K562 (cell line): ENCODE measurements around the gene PPP1R36. TPM values are rescaled to one million over a fixed set of nuclear protein-coding genes. Genes with fewer than 3 reads are reported as not detected.
"Not testable (repeated sequence)": the region's sequence is repeated elsewhere in the genome, so short reads cannot be mapped to it uniquely, and the experiment has no call there.

Source experiments
- ATAC-seq: fragments of 200-7000 bp; cut with Tn5 transposase; 3 replicates; pipeline ENCODE4 v1.9.1; 2020; ENCODE audit warnings: moderate library complexity
- BruUV-seq: library from RNA; stranded (reverse); fragments of 400-500 nt; replicated peaks from 2 replicates; lab custom pipeline; 2021; lab: Mats Ljungman, UMichigan
- CTCF ChIA-PET: fragments of 300-600 bp; formaldehyde crosslinking; extraction: SDS; loops from one replicate; lab custom pipeline; 2021; ENCODE audit warnings: low intra/inter-chr PET ratio; lab: Yijun Ruan, JAX
- POLR2A ChIA-PET: fragments of 300-600, 350-650 bp; sonication (Branson Sonifier 250); formaldehyde crosslinking; extraction: SDS; loops from one replicate; lab custom pipeline; 2021; ENCODE audit warnings: antibody characterized with exemption, inconsistent platforms; lab: Yijun Ruan, JAX
- DNase-seq, 4 experiments: peaks; one replicate each; pipeline versions ENCODE4 v3.0.0 to v3.0.0-alpha.2; 2011 to 2018; ENCODE audit warnings: low spot score in 3 of 4, mixed read lengths in 3 of 4; ENCODE audit errors: extremely low read depth in 1 of 4
- FAIRE-seq: peaks from 2 replicates; lab custom pipeline; 2011; peaks lifted over from hg19 to GRCh38; lab: Jason Lieb, UNC
- H2AFZ ChIP-seq: 2 replicates; pipeline ENCODE4 v1.6.0; 2011; ENCODE audit warnings: low read depth, low read length, control low read depth, inconsistent platforms
- H3K27ac ChIP-seq: fragments of 200-600 bp; 3 replicates; pipeline ENCODE4 v1.8.0; 2011; ENCODE audit warnings: low read depth, mild to moderate bottlenecking, control low read depth, inconsistent platforms, low read length, moderate library complexity, mixed read lengths; ENCODE audit errors: extremely low read depth
- H3K27me3 ChIP-seq, 2 experiments: fragments of 300-600 bp in 1 of 2; 2 replicates in 1 of 2; 3 replicates in 1 of 2; pipeline versions ENCODE4 v1.6.0 to v1.8.0; 2011; ENCODE audit warnings: inconsistent platforms in 2 of 2, low read length in 2 of 2, mild to moderate bottlenecking in 1 of 2, mixed read lengths in 1 of 2, moderate library complexity in 1 of 2; ENCODE audit not compliant: control insufficient read depth in 2 of 2, insufficient read depth in 2 of 2
- H3K36me3 ChIP-seq: fragments of 300-600 bp; 3 replicates; pipeline ENCODE4 v1.8.0; 2011; ENCODE audit warnings: mild to moderate bottlenecking, low read length, inconsistent platforms; ENCODE audit not compliant: control insufficient read depth, insufficient read depth
- H3K4me1 ChIP-seq, 2 experiments: fragments of 200-600 bp in 1 of 2; replicated peaks in 1 of 2; 2 replicates in 1 of 2; 3 replicates in 1 of 2; pipeline versions ENCODE4 v1.5.1 to v1.8.0; 2011; ENCODE audit warnings: inconsistent platforms in 2 of 2, low read length in 2 of 2, mild to moderate bottlenecking in 1 of 2, mixed read lengths in 1 of 2, moderate library complexity in 1 of 2; ENCODE audit not compliant: control insufficient read depth in 2 of 2, insufficient read depth in 2 of 2
- H3K4me2 ChIP-seq: 2 replicates; pipeline ENCODE4 v1.6.1; 2011; ENCODE audit warnings: low read length, control low read depth, inconsistent platforms, mixed read lengths; ENCODE audit not compliant: insufficient read depth
- H3K4me3 ChIP-seq: fragments of 200-600 bp; sonication (generic), shearing (Covaris generic); 2 replicates; pipeline ENCODE4 v1.5.1; 2016; ENCODE audit warnings: control low read depth, inconsistent platforms
- H3K79me2 ChIP-seq: fragments of 200-600 bp; 3 replicates; pipeline ENCODE4 v1.8.0; 2011; ENCODE audit warnings: low read length, inconsistent platforms; ENCODE audit not compliant: control insufficient read depth, insufficient read depth
- H3K9ac ChIP-seq, 2 experiments: 2 replicates each; pipeline versions ENCODE4 v1.6.0 to v1.6.1; 2011; ENCODE audit warnings: low read depth in 2 of 2, low read length in 2 of 2, control low read depth in 1 of 2, inconsistent platforms in 1 of 2, mild to moderate bottlenecking in 1 of 2, mixed read lengths in 1 of 2; ENCODE audit not compliant: insufficient read depth in 1 of 2
- H3K9me1 ChIP-seq: one replicate; pipeline ENCODE4 v1.6.0; 2011; ENCODE audit warnings: inconsistent platforms, mild to moderate bottlenecking, low read length, moderate library complexity; ENCODE audit not compliant: control insufficient read depth, insufficient read depth
- H3K9me3 ChIP-seq: replicated peaks from 2 replicates; pipeline ENCODE4 v1.5.1; 2011; ENCODE audit warnings: low read depth, low read length, inconsistent platforms; ENCODE audit not compliant: control insufficient read depth, insufficient read depth
- H4K20me1 ChIP-seq: replicated peaks from 2 replicates; pipeline ENCODE4 v1.6.1; 2011; ENCODE audit warnings: low read length, inconsistent platforms, mixed read lengths; ENCODE audit not compliant: control insufficient read depth, insufficient read depth
- FIP1L1 ChIP-seq: fragments of 200-400 bp; formaldehyde crosslinking; IDR thresholded peaks from 2 replicates; pipeline ENCODE4 v1.6.1; 2018; ENCODE audit warnings: mild to moderate bottlenecking, low read depth, low read length; ENCODE audit not compliant: poor library complexity, severe bottlenecking
- FOXJ2 ChIP-seq: fragments of 200-800 bp; sonication (Bioruptor generic); IDR thresholded peaks from 2 replicates; pipeline ENCODE4 v1.6.1; 2016; ENCODE audit warnings: missing genetic modification characterization, missing compliant biosample characterization
- GABPB1 ChIP-seq: sonication (generic); formaldehyde crosslinking; IDR thresholded peaks from 2 replicates; pipeline ENCODE4 v1.8.0; 2022; ENCODE audit warnings: mild to moderate bottlenecking, missing genetic modification reagents
- ZFP1 ChIP-seq: fragments of 450-650 bp; formaldehyde crosslinking; IDR thresholded peaks from 2 replicates; pipeline ENCODE4 v1.4.0; 2020; ENCODE audit warnings: mild to moderate bottlenecking, mixed read lengths
- ZNF224 ChIP-seq: sonication (generic); formaldehyde crosslinking; IDR thresholded peaks from 2 replicates; pipeline ENCODE4 v1.8.0; 2022; ENCODE audit warnings: mild to moderate bottlenecking, missing genetic modification reagents
- ZNF696 ChIP-seq: fragments of 250-450 bp; sonication (Bioruptor Pico); conservative IDR thresholded peaks from 2 replicates; pipeline ENCODE4 v1.4.0; 2020; ENCODE audit warnings: mild to moderate bottlenecking, moderate library complexity
- WGBS: fragments of 100-300 bp; shearing (Covaris generic); methylation state at CpG from one replicate; pipeline ENCODE4 v1.1.6; 2016; ENCODE audit warnings: low coverage, mixed read lengths; ENCODE audit not compliant: insufficient coverage; ENCODE audit errors: missing lambda C conversion rate; 5-methylcytosine and 5-hydroxymethylcytosine counted together
- in situ Hi-C: fragments of 300-500 bp; cut with MboI; formaldehyde crosslinking; loops from 4 replicates; pipeline ENCODE4 v1.15.0; 2018; ENCODE audit warnings: inconsistent platforms, mixed read lengths
- intact Hi-C: fragments of 100-400 bp; cut with micrococcal nuclease; formaldehyde crosslinking; loops from 2 replicates; pipeline ENCODE4 v1.14.2; 2022
- polyA plus RNA-seq, 8 experiments: library from polyadenylated mRNA; depleted of rRNA in 4 of 8; stranded (reverse) in 5 of 8; unstranded in 3 of 8; fragments of >200 nt; fragmentation: Nextera tagmentation in 2 of 8; fragmentation: Illumina TruSeq in 1 of 8; extraction: Ambion mirVana in 2 of 8; extraction: Trizol in 1 of 8; gene quantifications; 2 replicates each; pipeline versions ENCODE4 v1.2.1 to v1.2.3, GENCODE V29; 2011 to 2014; ENCODE audit warnings: inconsistent platforms in 1 of 8, missing spikeins in 1 of 8
- total RNA-seq, 7 experiments: library from RNA; depleted of rRNA in 6 of 7; stranded (reverse); fragments of >200 nt in 6 of 7; fragmentation: Illumina TruSeq in 2 of 7; extraction: Trizol in 2 of 7; gene quantifications; 2 replicates each; pipeline versions ENCODE4 v1.2.1 to v1.2.3, GENCODE V29; 2011 to 2021; ENCODE audit warnings: low replicate concordance in 1 of 7
- TF ChIP-seq, protein P1 (sequence below): fragments of 450-650 bp; IDR thresholded peaks from 2 replicates; pipeline ENCODE4 v1.7.0; 2016; ENCODE audit warnings: borderline replicate concordance
- TF ChIP-seq, protein P2 (sequence below): fragments of 450-650 bp; formaldehyde crosslinking; IDR thresholded peaks from 2 replicates; pipeline ENCODE4 v1.4.0; 2022; ENCODE audit warnings: missing genetic modification characterization
- TF ChIP-seq, protein P3 (sequence below): fragments of 250-450 bp; sonication (Bioruptor Pico); IDR thresholded peaks from 2 replicates; pipeline ENCODE4 v1.4.0; 2020; ENCODE audit warnings: mild to moderate bottlenecking, moderate library complexity

Gene PPP1R36
- total and polyA plus RNA-seq, 9 of the 15 experiments (the other 6 are each of a cell fraction or from before 2014, with no cell fraction given), result 0.29 TPM; not detected in 8

DNA sequence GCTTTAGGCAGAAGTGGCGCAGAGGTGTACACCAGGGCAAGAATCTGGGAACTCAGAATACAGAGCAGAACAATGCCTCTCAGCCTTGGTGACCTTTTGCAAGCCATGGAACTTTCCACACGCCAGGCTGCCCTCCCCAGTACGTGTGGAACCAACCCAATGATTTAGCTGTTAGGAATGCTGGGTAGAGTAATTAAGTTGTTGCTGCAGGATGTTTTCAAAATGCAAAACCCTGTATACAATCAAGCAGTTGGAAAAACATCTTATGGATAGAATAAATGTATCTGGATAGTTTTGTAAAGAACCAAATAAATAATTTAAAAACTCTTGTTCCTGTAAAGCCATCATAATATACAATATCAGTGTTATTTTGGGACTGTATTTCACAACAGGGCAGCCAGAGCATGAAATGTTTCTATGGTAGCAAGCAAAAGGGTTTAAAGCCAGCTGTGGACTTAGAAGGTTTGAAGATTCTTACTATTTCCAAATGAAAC is 19.4 kb downstream of the PPP1R36 start:
- Histone ChIP-seq H3K9me1 (no peaks in the 10 kb centered on the region), H2AFZ (no peak overlapping the region), H3K9me3 (no peaks in the 10 kb centered on the region), H3K4me1 (no peaks in the 10 kb centered on the region), H3K36me3 (no peaks in the 10 kb centered on the region), H3K9ac (no peak overlapping the region), H3K79me2 (no peaks in the 10 kb centered on the region), H3K27me3 (peaks cover 10 to 11% of the 10 kb centered on the region in 2 experiments; a peak in 4 of 5 replicates), H3K4me2 (no peak overlapping the region), H4K20me1 (no peaks in the 10 kb centered on the region), H3K27ac (no peak overlapping the region), H3K4me3 (no peak overlapping the region)
- BruUV-seq, result no TSS peak
- ChIA-PET POLR2A (no interaction called here), CTCF (no interaction called here)
- WGBS, result 0% methylated on average over 3 of the region's 3 CpGs
- intact Hi-C loops (no loop called here), in situ Hi-C loops (no loop called here)
- no peak for TF ChIP-seq GABPB1 (CRISPR knock-in tag)
- TF ChIP-seq, protein P1, sequence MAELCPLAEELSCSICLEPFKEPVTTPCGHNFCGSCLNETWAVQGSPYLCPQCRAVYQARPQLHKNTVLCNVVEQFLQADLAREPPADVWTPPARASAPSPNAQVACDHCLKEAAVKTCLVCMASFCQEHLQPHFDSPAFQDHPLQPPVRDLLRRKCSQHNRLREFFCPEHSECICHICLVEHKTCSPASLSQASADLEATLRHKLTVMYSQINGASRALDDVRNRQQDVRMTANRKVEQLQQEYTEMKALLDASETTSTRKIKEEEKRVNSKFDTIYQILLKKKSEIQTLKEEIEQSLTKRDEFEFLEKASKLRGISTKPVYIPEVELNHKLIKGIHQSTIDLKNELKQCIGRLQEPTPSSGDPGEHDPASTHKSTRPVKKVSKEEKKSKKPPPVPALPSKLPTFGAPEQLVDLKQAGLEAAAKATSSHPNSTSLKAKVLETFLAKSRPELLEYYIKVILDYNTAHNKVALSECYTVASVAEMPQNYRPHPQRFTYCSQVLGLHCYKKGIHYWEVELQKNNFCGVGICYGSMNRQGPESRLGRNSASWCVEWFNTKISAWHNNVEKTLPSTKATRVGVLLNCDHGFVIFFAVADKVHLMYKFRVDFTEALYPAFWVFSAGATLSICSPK, result no peak
- TF ChIP-seq FOXJ2 (tag), result no peak
- no peak for TF ChIP-seq ZNF696 (CRISPR knock-in tag)
- no peak for TF ChIP-seq ZFP1
- no peak for TF ChIP-seq FIP1L1
- no peak for TF ChIP-seq ZNF224 (CRISPR knock-in tag)
- TF ChIP-seq, protein P2, sequence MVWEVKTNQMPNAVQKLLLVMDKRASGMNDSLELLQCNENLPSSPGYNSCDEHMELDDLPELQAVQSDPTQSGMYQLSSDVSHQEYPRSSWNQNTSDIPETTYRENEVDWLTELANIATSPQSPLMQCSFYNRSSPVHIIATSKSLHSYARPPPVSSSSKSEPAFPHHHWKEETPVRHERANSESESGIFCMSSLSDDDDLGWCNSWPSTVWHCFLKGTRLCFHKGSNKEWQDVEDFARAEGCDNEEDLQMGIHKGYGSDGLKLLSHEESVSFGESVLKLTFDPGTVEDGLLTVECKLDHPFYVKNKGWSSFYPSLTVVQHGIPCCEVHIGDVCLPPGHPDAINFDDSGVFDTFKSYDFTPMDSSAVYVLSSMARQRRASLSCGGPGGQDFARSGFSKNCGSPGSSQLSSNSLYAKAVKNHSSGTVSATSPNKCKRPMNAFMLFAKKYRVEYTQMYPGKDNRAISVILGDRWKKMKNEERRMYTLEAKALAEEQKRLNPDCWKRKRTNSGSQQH (CRISPR knock-in tag), result no peak
- TF ChIP-seq, protein P3, sequence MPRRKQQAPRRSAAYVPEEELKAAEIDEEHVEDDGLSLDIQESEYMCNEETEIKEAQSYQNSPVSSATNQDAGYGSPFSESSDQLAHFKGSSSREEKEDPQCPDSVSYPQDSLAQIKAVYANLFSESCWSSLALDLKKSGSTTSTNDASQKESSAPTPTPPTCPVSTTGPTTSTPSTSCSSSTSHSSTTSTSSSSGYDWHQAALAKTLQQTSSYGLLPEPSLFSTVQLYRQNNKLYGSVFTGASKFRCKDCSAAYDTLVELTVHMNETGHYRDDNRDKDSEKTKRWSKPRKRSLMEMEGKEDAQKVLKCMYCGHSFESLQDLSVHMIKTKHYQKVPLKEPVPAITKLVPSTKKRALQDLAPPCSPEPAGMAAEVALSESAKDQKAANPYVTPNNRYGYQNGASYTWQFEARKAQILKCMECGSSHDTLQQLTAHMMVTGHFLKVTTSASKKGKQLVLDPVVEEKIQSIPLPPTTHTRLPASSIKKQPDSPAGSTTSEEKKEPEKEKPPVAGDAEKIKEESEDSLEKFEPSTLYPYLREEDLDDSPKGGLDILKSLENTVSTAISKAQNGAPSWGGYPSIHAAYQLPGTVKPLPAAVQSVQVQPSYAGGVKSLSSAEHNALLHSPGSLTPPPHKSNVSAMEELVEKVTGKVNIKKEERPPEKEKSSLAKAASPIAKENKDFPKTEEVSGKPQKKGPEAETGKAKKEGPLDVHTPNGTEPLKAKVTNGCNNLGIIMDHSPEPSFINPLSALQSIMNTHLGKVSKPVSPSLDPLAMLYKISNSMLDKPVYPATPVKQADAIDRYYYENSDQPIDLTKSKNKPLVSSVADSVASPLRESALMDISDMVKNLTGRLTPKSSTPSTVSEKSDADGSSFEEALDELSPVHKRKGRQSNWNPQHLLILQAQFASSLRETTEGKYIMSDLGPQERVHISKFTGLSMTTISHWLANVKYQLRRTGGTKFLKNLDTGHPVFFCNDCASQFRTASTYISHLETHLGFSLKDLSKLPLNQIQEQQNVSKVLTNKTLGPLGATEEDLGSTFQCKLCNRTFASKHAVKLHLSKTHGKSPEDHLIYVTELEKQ (CRISPR knock-in tag), result no peak
- ATAC-seq, result no peak
- no peak for FAIRE-seq
- no peak for DNase-seq

DNA sequence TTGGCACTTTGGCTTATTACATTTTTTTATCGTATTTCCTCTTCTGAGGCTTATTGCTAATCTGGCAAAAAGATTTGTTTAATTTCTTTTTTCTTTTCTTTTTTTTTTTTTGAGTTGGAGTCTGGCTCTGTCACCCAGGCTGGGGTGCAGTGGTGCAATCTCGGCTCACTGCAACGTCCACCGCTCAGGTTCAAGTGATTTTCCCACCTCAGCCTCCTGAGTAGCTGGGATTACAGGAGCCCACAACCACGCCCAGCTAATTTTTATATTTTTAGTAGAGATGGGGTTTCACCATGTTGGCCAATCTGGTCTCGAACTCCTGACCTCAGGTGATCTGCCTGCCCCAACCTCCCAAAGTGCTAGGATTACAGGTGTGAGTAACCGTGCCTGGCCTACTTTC is 19.9 kb downstream of the PPP1R36 start:
- H3K79me2 ChIP-seq, H3K27ac ChIP-seq, intact Hi-C loops, H3K27me3 ChIP-seq, H3K4me3 ChIP-seq, H3K9me1 ChIP-seq, FAIRE-seq, BruUV-seq, H4K20me1 ChIP-seq, H3K4me1 ChIP-seq, in situ Hi-C loops, H2AFZ ChIP-seq, CTCF ChIA-PET, POLR2A ChIA-PET, H3K9me3 ChIP-seq, H3K36me3 ChIP-seq, H3K4me2 ChIP-seq, H3K9ac ChIP-seq, ATAC-seq, DNase-seq: not testable (repeated sequence)
- WGBS, result 1% methylated on average over 7 of the region's 7 CpGs
